Naive thymus-derived CD8-positive, alpha-beta T cell (primary cell): ENCODE results near the gene AGAP1. TPM values are rescaled to one million over a fixed set of nuclear protein-coding genes. Genes with fewer than 3 reads are reported as not detected.

Experiments used
- ATAC-seq, 2 donors: fragments of 150-1000 bp; cut with Tn5 transposase in 1 of 2; sonication (Bioruptor Pico), chemical (Tn5 transposase) in 1 of 2; 1 replicate in 1 of 2; 2 replicates in 1 of 2; pipeline ENCODE4 v1.10.0; 2021; ENCODE audit warnings: mild to moderate bottlenecking in 2 of 2, moderate library complexity in 2 of 2
- POLR2A ChIA-PET: fragments of 350-600 bp; sonication (Branson Sonifier 250); formaldehyde crosslinking; loops from one replicate; lab custom pipeline; 2021; ENCODE audit warnings: antibody characterized with exemption; lab: Charles Lee
- DNase-seq, 10 donors: peaks; one replicate each; pipeline versions ENCODE4 v3.0.0 to v3.0.0-alpha.2; 2020 to 2022
- H3K27ac Mint-ChIP-seq, 10 donors: one replicate each; pipeline ENCODE4 v1.8.0; 2020 to 2022; ENCODE audit warnings: mild to moderate bottlenecking in 10 of 10, mixed read lengths in 10 of 10, moderate library complexity in 4 of 10, inconsistent platforms in 1 of 10
- H3K27me3 Mint-ChIP-seq, 5 donors: one replicate each; pipeline ENCODE4 v1.8.0; 2021 to 2022; ENCODE audit warnings: mixed read lengths in 5 of 5
- H3K36me3 Mint-ChIP-seq, 3 donors: one replicate each; pipeline ENCODE4 v1.8.0; 2020 to 2022; ENCODE audit warnings: mixed read lengths in 3 of 3, mild to moderate bottlenecking in 2 of 3, inconsistent platforms in 1 of 3
- H3K4me1 Mint-ChIP-seq, 4 donors: one replicate each; pipeline ENCODE4 v1.8.0; 2021 to 2022; ENCODE audit warnings: mixed read lengths in 4 of 4
- H3K4me3 Mint-ChIP-seq, 10 donors: one replicate each; pipeline ENCODE4 v1.8.0; 2020 to 2022; ENCODE audit warnings: mild to moderate bottlenecking in 10 of 10, mixed read lengths in 10 of 10, moderate library complexity in 6 of 10, inconsistent platforms in 1 of 10
- H3K9me3 Mint-ChIP-seq, 9 donors: one replicate each; pipeline ENCODE4 v1.8.0; 2020 to 2022; ENCODE audit warnings: mixed read lengths in 9 of 9, mild to moderate bottlenecking in 3 of 9, inconsistent platforms in 1 of 9, moderate library complexity in 1 of 9
- polyA plus RNA-seq, 3 donors: library from polyadenylated mRNA; unstranded; fragments of 300-500 nt; fragmentation: Illumina TruSeq; gene quantifications; one replicate each; pipeline ENCODE4 v1.2.3, GENCODE V29; 2021
- total RNA-seq, 8 experiments: library from RNA in 2 of 8; stranded (reverse) in 2 of 8; gene quantifications; one replicate each; pipeline ENCODE4 v1.2.3 and lab custom pipeline; 2021 to 2026

Gene AGAP1
- total and polyA plus RNA-seq, 5 experiments from 2014 or later = 0.03 to 0.52 (median 0.29) TPM; not detected in 1

DNA sequence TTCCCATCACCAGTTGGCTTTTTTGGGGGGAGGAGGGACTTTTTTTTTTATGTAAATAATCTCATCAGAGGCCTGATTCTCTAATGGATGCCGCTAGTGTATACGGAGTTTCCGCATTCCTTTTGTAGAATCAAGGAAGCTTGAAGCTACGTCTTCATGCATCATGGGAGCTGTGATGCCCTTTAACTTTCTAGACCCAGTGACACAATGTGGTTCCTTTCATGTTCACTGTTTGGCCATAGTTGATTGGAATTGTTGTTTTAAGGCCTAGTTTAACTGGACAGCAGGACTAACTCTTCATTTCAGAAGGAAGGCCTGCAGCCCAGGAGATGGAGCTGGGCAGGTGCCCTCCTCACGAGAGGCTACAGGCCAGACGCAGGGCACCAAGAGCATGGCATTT lies 287.9 kb downstream of the AGAP1 start:
- Mint-ChIP-seq H3K4me3 (no peak overlapping the region), H3K36me3 (no peaks in the 10 kb centered on the region), H3K4me1 (no peaks in the 10 kb centered on the region), H3K27me3 (peaks cover 3 to 35% (median 24%) of the 10 kb centered on the region in 5 donors), H3K27ac (no peak overlapping the region), H3K9me3 (no peaks in the 10 kb centered on the region)
- no peak for DNase-seq
- ATAC-seq = no peak
- POLR2A ChIA-PET = no interaction called here

DNA sequence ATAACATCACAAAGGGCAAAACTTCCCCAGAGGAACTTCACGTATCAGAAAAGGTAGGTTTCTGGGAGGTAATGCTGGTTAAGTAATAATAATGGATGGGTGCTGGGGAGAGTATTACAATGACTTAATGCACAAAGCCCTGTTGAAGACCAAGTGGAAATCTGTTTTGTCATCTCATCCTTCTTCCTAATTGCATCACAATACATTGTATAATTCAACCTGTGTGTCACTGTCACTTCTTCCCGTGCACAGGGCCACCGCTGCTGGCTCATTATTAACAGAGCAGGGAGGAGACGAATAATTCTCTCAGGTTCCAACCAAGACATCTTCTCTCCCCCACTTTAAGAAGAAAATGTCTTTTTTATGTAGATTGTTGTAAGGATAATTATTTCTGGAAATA lies 290.9 kb downstream of the AGAP1 start:
- DNase-seq (no peak), ATAC-seq (no peak)
- Mint-ChIP-seq H3K27me3 (peaks cover 3 to 35% (median 14%) of the 10 kb centered on the region in 5 donors), H3K9me3 (peaks cover 0 to 13% (median 0%) of the 10 kb centered on the region in 9 donors), H3K27ac (no peak overlapping the region), H3K36me3 (no peaks in the 10 kb centered on the region), H3K4me3 (no peak overlapping the region), H3K4me1 (peaks cover 0 to 6% (median 0%) of the 10 kb centered on the region in 4 donors)
- POLR2A ChIA-PET = no interaction called here

- DNase-seq (no peak), ATAC-seq (no peak)
- Mint-ChIP-seq H3K9me3 (peaks cover 0 to 13% (median 0%) of the 10 kb centered on the region in 9 donors), H3K4me3 (no peak overlapping the region), H3K27me3 (peaks cover 12 to 38% (median 29%) of the 10 kb centered on the region in 5 donors), H3K36me3 (no peaks in the 10 kb centered on the region), H3K4me1 (peaks cover 0 to 6% (median 1%) of the 10 kb centered on the region in 4 donors), H3K27ac (no peak overlapping the region)
- POLR2A ChIA-PET = no interaction called here
Measured at GRCh38 chr2:235789552-235789951, 295.7 kb downstream of the AGAP1 start.

- H3K27ac Mint-ChIP-seq = no peak overlapping the region
- no peak for ATAC-seq
- H3K4me1 Mint-ChIP-seq = peaks cover 0 to 3% (median 0%) of the 10 kb centered on the region in 4 donors
- no peak for DNase-seq
- POLR2A ChIA-PET = no interaction called here
- no peaks in the 10 kb centered on the region for H3K36me3 Mint-ChIP-seq
- H3K9me3 Mint-ChIP-seq = peaks cover 0 to 2% (median 0%) of the 10 kb centered on the region in 9 donors
- H3K4me3 Mint-ChIP-seq = no peak overlapping the region
- H3K27me3 Mint-ChIP-seq = peaks cover 12 to 32% (median 27%) of the 10 kb centered on the region in 5 donors
Measured at GRCh38 chr2:235793163-235793752, 299.4 kb downstream of the AGAP1 start.

DNA sequence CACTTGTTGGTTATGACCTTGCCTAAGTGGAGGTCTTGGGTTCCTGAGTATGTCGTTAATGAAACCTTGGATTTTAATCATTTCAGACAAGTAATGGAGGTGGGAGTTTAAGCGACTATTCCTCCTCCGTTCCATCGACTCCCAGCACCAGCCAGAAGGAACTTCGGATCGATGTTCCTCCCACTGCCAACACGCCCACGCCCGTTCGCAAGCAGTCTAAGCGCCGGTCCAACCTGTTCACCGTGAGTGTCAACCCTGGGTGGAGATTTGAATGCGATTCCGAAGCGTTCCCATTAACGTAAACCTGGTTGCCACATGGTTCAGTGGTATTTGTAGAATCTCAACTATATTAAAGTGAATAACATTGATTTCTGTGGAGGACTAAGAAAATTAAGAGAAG lies 305.4 kb downstream of the AGAP1 start:
- no peak for ATAC-seq
- POLR2A ChIA-PET = no interaction called here

DNA sequence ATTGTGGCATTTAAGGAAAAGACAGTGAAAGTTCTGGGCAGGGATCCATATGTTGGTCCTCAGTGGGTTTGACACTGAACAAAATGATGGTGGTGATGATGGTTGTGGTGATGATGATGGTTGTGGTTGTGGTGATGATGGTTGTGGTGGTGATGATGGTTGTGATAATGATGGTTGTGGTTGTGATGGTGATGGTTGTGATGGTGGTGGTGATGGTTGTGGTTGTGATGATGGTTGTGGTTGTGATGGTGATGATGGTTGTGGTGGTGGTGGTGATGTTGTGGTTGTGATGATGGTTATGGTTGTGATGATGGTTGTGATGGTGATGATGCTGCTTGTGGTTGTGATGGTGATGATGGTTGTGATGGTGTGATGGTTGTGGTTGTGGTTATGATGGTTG lies 308.7 kb downstream of the AGAP1 start:
- Mint-ChIP-seq H3K4me3 (no peak overlapping the region), H3K36me3 (no peaks in the 10 kb centered on the region), H3K4me1 (no peaks in the 10 kb centered on the region), H3K27ac (no peak overlapping the region), H3K9me3 (peaks cover 0 to 2% (median 0%) of the 10 kb centered on the region in 9 donors), H3K27me3 (peaks cover 4 to 30% (median 15%) of the 10 kb centered on the region in 5 donors)
- POLR2A ChIA-PET = no interaction called here
- no peak for DNase-seq
- no peak for ATAC-seq

More for the DNA sequence above, 305.4 kb downstream of the AGAP1 start:
- DNase-seq = no peak
- Mint-ChIP-seq H3K36me3 (no peaks in the 10 kb centered on the region), H3K9me3 (peaks cover 0 to 2% (median 0%) of the 10 kb centered on the region in 9 donors), H3K27me3 (peaks cover 2 to 23% (median 9%) of the 10 kb centered on the region in 5 donors), H3K4me1 (no peaks in the 10 kb centered on the region), H3K27ac (no peak overlapping the region), H3K4me3 (no peak overlapping the region)

DNA sequence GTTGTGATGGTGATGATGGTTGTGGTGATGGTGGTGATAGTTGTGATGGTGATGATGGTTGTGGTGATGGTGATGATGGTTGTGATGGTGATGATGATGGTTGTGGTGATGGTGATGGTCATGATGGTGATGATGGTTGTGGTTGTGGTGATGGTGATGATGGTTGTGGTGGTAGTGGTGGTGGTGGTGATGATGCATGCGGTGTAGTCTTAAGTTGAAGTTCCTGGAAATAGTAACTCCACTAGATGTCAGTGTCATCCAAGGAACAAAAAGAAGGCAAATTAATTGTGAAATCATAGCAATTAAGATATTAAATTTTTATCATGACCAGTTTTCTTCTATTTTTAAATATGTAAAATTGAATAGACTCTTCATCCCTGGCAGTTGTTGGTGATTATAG lies 309.2 kb downstream of the AGAP1 start:
- DNase-seq = no peak
- no peak for ATAC-seq
- POLR2A ChIA-PET = no interaction called here
- no peak overlapping the region for H3K4me3 Mint-ChIP-seq
- peaks cover 4 to 25% (median 10%) of the 10 kb centered on the region in 5 donors for H3K27me3 Mint-ChIP-seq
- H3K9me3 Mint-ChIP-seq = peaks cover 0 to 2% (median 0%) of the 10 kb centered on the region in 9 donors
- H3K4me1 Mint-ChIP-seq = no peaks in the 10 kb centered on the region
- no peak overlapping the region for H3K27ac Mint-ChIP-seq
- H3K36me3 Mint-ChIP-seq = no peaks in the 10 kb centered on the region

DNA sequence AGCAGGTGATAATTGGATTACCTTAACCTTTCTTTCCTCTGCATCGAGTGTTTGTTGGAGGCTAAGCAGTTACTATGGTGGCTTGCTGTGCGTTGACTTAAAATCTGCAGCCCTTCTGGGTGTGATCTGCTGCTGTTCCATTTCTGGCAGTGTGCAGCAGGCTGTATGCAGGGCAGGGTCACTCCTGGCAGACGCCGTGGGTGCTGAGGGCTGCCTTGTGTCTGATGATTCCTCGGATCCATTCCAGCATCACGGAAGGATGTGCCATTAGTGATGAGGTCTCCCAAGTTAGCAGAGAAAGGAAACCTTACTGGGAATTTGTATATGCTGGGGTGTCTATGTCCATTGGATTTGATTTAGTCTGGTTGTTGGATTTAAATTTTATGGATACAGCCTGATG lies 310.8 kb downstream of the AGAP1 start:
- Mint-ChIP-seq H3K27me3 (peaks cover 0 to 15% (median 9%) of the 10 kb centered on the region in 5 donors), H3K36me3 (no peaks in the 10 kb centered on the region), H3K27ac (no peak overlapping the region), H3K4me3 (no peak overlapping the region), H3K9me3 (no peaks in the 10 kb centered on the region), H3K4me1 (no peaks in the 10 kb centered on the region)
- POLR2A ChIA-PET = no interaction called here
- ATAC-seq (no peak), DNase-seq (no peak)

GRCh38 chr2:235806986-235807750 lies 313.3 kb downstream of the AGAP1 start:
- peaks cover 0 to 10% (median 4%) of the 10 kb centered on the region in 5 donors for H3K27me3 Mint-ChIP-seq
- no peak for ATAC-seq

DNA sequence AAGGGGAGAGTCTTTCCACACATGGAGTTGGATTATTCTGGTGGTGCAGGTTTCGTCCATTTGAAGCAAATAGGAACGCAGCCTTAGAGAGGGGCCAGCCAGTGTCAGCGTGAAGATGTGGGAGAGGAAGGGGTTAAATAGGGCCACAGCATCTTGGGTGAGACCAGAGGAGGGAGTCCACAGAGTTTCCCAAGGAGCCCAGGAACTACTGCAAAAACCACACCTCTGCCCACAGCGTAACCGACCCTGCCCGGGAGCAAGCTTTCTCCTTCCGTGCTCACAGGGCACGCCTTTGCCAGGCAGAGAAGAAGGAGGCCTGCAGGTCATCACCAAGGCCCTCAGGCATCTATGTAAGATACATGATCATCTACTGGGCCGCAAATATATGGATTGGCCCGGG lies 314.5 kb downstream of the AGAP1 start:
- H3K9me3 Mint-ChIP-seq = no peaks in the 10 kb centered on the region
- no peaks in the 10 kb centered on the region for H3K4me1 Mint-ChIP-seq
- no peaks in the 10 kb centered on the region for H3K36me3 Mint-ChIP-seq
- H3K27ac Mint-ChIP-seq = no peak overlapping the region
- H3K27me3 Mint-ChIP-seq = peaks cover 0 to 10% (median 4%) of the 10 kb centered on the region in 5 donors
- ATAC-seq = no peak
- POLR2A ChIA-PET = no interaction called here
- no peak overlapping the region for H3K4me3 Mint-ChIP-seq
- DNase-seq = no peak

More at GRCh38 chr2:235806986-235807750, 313.3 kb downstream of the AGAP1 start:
- Mint-ChIP-seq H3K36me3 (no peaks in the 10 kb centered on the region), H3K9me3 (no peaks in the 10 kb centered on the region), H3K4me1 (no peaks in the 10 kb centered on the region), H3K4me3 (no peak overlapping the region), H3K27ac (no peak overlapping the region)
- DNase-seq = no peak
- POLR2A ChIA-PET = no interaction called here

GRCh38 chr2:235810252-235810651 lies 316.4 kb downstream of the AGAP1 start:
- H3K27me3 Mint-ChIP-seq = peaks cover 0 to 10% (median 4%) of the 10 kb centered on the region in 5 donors
- H3K4me3 Mint-ChIP-seq = no peak overlapping the region
- no peak for ATAC-seq
- no peaks in the 10 kb centered on the region for H3K36me3 Mint-ChIP-seq
- no peaks in the 10 kb centered on the region for H3K4me1 Mint-ChIP-seq
- POLR2A ChIA-PET = no interaction called here
- no peak for DNase-seq
- no peak overlapping the region for H3K27ac Mint-ChIP-seq
- H3K9me3 Mint-ChIP-seq = no peaks in the 10 kb centered on the region

DNA sequence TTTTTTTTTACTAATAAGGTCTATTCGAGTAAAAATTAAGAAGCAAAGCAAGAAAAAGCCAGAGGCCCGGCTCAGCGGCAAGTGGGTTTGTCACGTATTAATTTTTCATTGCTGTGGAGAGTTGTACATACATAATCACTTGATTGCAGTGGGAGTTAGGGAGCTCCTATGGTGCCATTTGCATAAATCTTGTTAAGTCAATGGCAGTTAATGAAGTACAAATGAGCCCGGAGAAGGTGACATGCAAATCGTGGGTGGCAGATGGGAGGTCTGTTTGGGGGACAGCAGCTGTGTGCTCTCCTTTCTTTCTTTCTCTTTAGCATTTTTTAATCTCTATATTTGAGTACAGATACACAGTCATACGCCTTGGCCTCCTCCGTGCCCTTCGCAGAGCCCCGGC lies 317.0 kb downstream of the AGAP1 start:
- Mint-ChIP-seq H3K27me3 (peaks cover 0 to 7% (median 2%) of the 10 kb centered on the region in 5 donors), H3K4me1 (no peaks in the 10 kb centered on the region), H3K27ac (no peak overlapping the region), H3K36me3 (no peaks in the 10 kb centered on the region), H3K4me3 (no peak overlapping the region), H3K9me3 (no peaks in the 10 kb centered on the region)
- ATAC-seq (no peak), DNase-seq (no peak)
- POLR2A ChIA-PET = no interaction called here

- ATAC-seq (no peak), DNase-seq (no peak)
- POLR2A ChIA-PET = no interaction called here
- Mint-ChIP-seq H3K4me1 (no peaks in the 10 kb centered on the region), H3K36me3 (no peaks in the 10 kb centered on the region), H3K4me3 (no peak overlapping the region), H3K9me3 (no peaks in the 10 kb centered on the region), H3K27ac (no peak overlapping the region), H3K27me3 (peaks cover 0 to 5% (median 0%) of the 10 kb centered on the region in 5 donors)
Measured at GRCh38 chr2:235811446-235812184, 317.8 kb downstream of the AGAP1 start.
